ENCODE results near the gene TMEM35B.
"Not testable (repeated sequence)": the region's sequence is repeated elsewhere in the genome, so short reads cannot be mapped to it uniquely, and the experiment has no call there.

Gene TMEM35B

DNA sequence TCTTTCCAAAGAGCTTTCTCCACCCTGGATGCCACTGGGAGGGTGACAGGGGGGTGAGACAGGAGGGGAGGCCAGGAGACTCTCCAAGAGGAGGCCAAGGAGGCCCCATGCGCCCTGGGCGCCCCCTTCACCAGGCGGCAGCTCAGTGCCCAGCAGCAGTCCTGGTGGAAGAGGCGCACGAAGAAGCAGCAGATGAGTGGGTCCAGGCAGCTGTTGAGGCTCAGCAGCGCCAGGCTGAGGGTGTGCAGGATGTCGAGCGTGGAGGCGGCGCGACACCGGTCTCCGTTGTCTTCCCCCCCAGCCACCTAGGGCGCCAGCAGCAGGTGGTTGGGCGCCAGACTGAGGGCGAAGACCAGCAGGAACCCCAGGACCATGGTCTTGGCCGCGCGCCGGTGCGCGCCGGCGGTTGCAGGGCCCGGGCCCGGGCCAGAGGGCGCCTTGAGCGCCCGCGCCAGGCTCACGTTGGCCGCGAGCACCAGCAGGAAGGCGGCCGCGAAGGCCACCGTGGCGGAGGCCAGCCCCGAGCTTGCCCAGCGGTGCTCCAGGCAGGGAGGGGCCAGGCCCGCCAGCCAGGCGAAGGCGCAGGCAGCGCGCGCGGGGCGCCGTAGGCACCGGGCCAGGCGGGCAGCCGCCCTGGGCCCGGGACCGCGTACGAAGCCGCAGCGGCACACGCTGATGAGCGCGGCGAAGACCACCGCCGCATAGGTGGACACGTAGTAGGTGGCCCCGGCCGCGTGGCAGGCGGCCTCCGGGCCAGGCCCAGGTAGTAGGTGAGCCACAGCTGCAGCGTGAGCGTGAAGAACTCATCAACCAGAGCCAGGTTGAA is 8.6 kb downstream of the TMEM35B start:
- no peak for DNase-seq (ENCODE audit: low read depth in 2 of 2, low spot score in 1 of 2)

- no peak for DNase-seq (ENCODE audit: low read depth in 2 of 2, low spot score in 1 of 2)
Observed at GRCh38 chr1:34975771-34976170, 9.4 kb downstream of the TMEM35B start.

DNA sequence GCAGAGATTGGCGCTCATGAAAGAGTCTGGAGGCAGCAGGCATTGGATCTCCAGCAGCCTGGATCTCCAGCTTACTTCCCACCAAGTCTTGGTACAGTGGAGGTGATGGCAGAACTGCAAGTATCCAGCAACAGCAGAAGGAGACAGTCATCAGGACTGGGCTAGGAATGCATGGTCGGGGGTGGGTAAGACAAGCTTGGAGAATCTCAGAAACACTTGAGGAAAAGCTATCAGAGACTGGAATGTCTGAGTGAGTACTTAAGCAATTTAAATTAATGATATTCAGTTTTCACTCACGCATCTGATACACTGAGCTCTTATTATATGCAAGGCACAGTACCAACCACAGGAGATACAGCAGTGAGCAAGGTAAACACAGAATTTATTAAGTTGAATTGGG is 9.8 kb downstream of the TMEM35B start:
- DNase-seq (ENCODE audit: low read depth in 2 of 2, low spot score in 1 of 2): no peak

DNA sequence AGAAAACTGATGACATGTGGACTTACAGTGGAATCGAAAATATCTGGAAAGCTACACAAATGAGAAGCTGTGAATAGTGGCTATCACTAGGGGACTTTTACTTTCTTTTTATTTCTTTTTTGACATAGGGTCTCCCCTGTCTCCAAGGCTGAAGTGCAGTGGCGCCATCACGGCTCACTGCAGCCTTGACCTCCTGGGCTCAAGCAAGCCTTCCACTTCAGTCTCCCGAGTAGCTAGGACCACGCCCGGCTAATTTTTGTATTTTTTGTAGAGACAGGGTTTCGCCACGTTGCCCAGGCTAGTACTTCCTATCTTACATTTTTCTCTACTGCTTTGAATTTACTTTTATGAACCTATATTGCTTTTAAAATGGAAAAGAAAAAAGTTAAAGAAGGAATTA is 10.5 kb downstream of the TMEM35B start:
- no peak for DNase-seq (ENCODE audit: low read depth in 2 of 2, low spot score in 1 of 2)

- DNase-seq (ENCODE audit: low read depth in 2 of 2, low spot score in 1 of 2): no peak
Observed at GRCh38 chr1:34973326-34973725, 11.8 kb downstream of the TMEM35B start.

GRCh38 chr1:34970829-34971228 is 14.3 kb downstream of the TMEM35B start:
- no peak for DNase-seq (ENCODE audit: low read depth in 2 of 2, low spot score in 1 of 2)

- no peak for DNase-seq (ENCODE audit: low read depth in 2 of 2, low spot score in 1 of 2)
Observed at GRCh38 chr1:34970220-34970735, 14.9 kb downstream of the TMEM35B start.

DNA sequence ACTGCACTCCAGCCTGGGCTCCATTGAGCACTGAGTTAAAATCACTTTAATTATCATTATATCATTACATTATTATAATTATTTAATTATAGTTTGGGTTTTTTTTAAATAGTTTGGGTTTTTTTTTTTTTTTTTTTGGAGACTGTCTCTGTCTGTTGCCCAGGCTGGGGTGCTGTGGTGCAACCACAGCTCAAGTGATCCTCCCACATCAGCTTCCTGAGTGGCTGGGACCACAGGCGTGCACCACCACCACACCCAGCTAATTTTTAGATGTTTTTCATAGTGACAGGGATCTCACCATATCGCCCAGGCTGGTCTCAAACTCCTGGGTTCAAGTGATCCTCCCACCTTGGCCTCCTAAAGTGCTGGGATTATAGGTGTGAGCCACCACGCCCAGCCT is 16.9 kb downstream of the TMEM35B start:
- not testable (repeated sequence) for DNase-seq (ENCODE audit: low read depth in 2 of 2, low spot score in 1 of 2)

DNA sequence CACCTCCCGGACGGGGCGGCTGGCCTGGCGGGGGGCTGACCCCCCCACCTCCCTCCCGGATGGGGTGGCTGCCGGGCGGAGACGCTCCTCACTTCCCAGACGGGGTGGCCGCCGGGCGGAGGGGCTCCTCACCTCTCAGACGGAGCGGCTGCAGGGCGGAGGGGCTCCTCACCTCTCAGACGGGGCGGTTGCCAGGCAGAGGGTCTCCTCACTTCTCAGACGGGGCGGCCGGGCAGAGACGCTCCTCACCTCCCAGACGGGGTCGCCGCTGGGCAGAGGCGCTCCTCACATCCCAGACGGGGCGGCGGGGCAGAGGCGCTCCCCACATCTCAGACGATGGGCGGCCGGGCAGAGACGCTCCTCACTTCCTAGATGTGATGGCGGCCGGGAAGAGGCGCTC is 17.5 kb downstream of the TMEM35B start:
- not testable (repeated sequence) for DNase-seq (ENCODE audit: low read depth in 2 of 2, low spot score in 1 of 2)

DNA sequence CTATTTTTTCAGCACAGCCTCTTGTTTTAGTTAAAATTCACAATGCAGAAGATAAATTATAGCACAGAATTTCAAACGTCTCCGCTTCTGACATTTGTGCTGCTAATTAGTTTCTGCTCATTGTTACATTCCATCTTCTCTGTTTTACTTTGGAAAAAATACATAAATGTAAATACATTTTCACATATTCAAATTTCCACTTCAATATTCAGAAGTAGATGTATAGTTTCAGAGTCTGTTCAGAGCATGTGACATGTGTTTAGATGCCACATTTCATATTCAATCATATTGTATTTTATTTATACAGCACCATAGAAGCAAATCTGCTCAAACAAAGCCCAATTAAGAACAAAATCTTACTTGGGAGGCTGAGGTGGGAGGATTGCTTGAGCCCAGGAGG is 19.6 kb downstream of the TMEM35B start:
- DNase-seq (ENCODE audit: low read depth in 2 of 2, low spot score in 1 of 2): no peak

GRCh38 chr1:34950428-34950827 is 34.7 kb downstream of the TMEM35B start:
- no peak for DNase-seq (ENCODE audit: low read depth in 2 of 2, low spot score in 1 of 2)

DNA sequence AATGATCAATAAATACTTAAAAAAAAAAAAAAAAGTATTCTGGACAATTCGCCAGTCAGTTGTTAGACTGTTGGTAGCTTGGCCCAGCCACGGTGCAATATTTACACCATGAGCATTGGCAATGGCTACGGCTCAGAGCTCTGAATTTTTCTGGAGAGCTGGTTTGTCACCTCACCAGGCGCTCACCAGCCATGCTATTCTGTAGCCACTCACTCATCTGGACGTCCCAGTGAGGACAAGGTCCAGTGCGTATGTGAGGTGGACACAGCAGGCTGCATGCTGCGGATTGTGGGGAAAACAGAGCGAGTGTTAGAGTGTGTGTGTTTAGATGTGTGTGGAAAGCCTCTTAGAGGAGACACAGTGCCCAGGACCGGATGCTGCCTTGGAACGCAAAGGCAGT is 36.4 kb downstream of the TMEM35B start:
- not testable (repeated sequence) for DNase-seq (ENCODE audit: low read depth in 2 of 2, low spot score in 1 of 2)

GRCh38 chr1:34947641-34948314 is 37.4 kb downstream of the TMEM35B start:
- DNase-seq (ENCODE audit: low read depth in 2 of 2, low spot score in 1 of 2): not testable (repeated sequence)

GRCh38 chr1:34946211-34946610 is 38.9 kb downstream of the TMEM35B start:
- DNase-seq (ENCODE audit: low read depth in 2 of 2, low spot score in 1 of 2): no peak

GRCh38 chr1:34941798-34942197 is 43.3 kb downstream of the TMEM35B start:
- DNase-seq (ENCODE audit: low read depth in 2 of 2, low spot score in 1 of 2): not testable (repeated sequence)
